ENCODE results near the gene DLGAP3.

DLGAP3 gene

DNA sequence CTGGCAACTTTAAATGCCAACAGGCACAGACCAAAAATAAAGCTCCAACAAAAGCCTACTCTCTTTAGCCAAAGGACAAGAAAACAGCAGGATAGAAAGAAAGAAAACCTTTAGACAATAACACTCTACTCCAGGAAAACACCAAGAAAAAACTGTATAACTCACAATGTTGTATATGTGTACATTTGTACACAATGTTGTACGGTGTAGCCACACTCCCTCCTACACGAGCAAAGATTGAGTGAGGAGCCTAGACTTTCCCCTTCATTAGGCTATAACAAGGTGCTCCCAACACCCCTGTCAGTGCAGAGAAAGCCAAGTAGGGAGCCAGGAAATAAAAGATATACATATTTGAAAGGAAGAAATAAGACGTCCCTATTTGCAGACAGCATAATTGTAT, 112.7 kb downstream of the DLGAP3 start:
- no peak for DNase-seq (ENCODE audit: low spot score in 2 of 2)
- H3K4me3 ChIP-seq = no peak overlapping the region
- in situ Hi-C loops (cut with MboI; ENCODE audit: low sequenced_read_pairs) = no loop called here
- H3K27me3 ChIP-seq (ENCODE audit: low read depth) = peaks cover 19% of the 10 kb centered on the region
- no peaks in the 10 kb centered on the region for H3K9me3 ChIP-seq
- H3K4me1 ChIP-seq = no peaks in the 10 kb centered on the region
- no peaks in the 10 kb centered on the region for H3K36me3 ChIP-seq (replicated peaks)

DNA sequence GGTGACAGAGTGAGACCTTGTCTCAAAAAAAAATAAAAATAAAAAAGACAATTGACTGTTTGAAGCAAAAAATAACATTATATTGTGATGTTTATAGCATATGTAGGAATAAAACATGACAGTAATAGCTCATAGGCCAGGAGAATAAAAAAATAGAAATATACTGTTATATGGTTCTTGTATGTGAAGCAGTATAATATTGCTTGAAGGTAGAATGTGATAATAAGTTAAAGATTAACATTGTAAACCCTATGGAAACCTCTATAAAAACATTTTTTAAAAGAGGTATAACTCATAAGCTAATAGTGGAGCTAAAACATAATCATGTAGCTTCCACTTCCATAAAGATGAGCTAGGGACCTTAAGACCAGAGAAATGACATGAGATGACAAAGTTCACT, 113.1 kb downstream of the DLGAP3 start:
- H3K36me3 ChIP-seq (replicated peaks) = no peaks in the 10 kb centered on the region
- peaks cover 14% of the 10 kb centered on the region for H3K27me3 ChIP-seq (ENCODE audit: low read depth)
- no peaks in the 10 kb centered on the region for H3K9me3 ChIP-seq
- no peak for DNase-seq (ENCODE audit: low spot score in 2 of 2)
- no peak overlapping the region for H3K4me3 ChIP-seq
- H3K4me1 ChIP-seq = no peaks in the 10 kb centered on the region
- in situ Hi-C loops (cut with MboI; ENCODE audit: low sequenced_read_pairs) = no loop called here
